Activated naive CD4-positive, alpha-beta T cell treated with anti-CD3 and anti-CD28 coated beads, Interleukin-2, amount 50 U/mL, for 24 hours (primary cell): Measurements from ENCODE around the gene PPP2R3B.
A peak's percentile ranks its signal among the peaks of the same experiment; 100 is the strongest.
"Not testable (repeated sequence)": the region's sequence is repeated elsewhere in the genome, so short reads cannot be mapped to it uniquely, and the experiment has no call there.

ENCODE experiments used
- H3K27ac Mint-ChIP-seq: one replicate; pipeline ENCODE4 v1.8.0; 2021; ENCODE audit warnings: mild to moderate bottlenecking, mixed read lengths
- H3K27me3 Mint-ChIP-seq: one replicate; pipeline ENCODE4 v1.8.0; 2021; ENCODE audit warnings: mixed read lengths
- H3K36me3 Mint-ChIP-seq: one replicate; pipeline ENCODE4 v1.8.0; 2021; ENCODE audit warnings: mixed read lengths
- H3K4me1 Mint-ChIP-seq: one replicate; pipeline ENCODE4 v1.8.0; 2021; ENCODE audit warnings: mixed read lengths
- H3K4me3 Mint-ChIP-seq: one replicate; pipeline ENCODE4 v1.8.0; 2021; ENCODE audit warnings: mild to moderate bottlenecking, mixed read lengths
- H3K9me3 Mint-ChIP-seq: one replicate; pipeline ENCODE4 v1.8.0; 2021; ENCODE audit warnings: mixed read lengths

Gene PPP2R3B, protein sequence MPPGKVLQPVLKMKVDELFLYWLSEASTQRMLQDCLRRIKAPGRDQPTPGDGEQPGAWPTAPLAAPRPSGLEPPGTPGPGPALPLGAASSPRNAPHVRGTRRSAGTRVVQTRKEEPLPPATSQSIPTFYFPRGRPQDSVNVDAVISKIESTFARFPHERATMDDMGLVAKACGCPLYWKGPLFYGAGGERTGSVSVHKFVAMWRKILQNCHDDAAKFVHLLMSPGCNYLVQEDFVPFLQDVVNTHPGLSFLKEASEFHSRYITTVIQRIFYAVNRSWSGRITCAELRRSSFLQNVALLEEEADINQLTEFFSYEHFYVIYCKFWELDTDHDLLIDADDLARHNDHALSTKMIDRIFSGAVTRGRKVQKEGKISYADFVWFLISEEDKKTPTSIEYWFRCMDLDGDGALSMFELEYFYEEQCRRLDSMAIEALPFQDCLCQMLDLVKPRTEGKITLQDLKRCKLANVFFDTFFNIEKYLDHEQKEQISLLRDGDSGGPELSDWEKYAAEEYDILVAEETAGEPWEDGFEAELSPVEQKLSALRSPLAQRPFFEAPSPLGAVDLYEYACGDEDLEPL

GRCh38 chrX:386768-387575 lies at the start of gene PPP2R3B:
TSS of gene PPP2R3B (minus strand) at chrX:386907. CDS start at chrX:386691, 216 bp downstream.
- Mint-ChIP-seq H3K4me3 (peak within 1 kb of the TSS; percentile 86), H3K36me3 (no peaks in the 10 kb centered on the region), H3K27me3 (no peaks in the 10 kb centered on the region), H3K27ac (peak within 1 kb of the TSS; percentile 97), H3K9me3 (no peaks in the 10 kb centered on the region), H3K4me1 (peaks cover 5% of the 10 kb centered on the region)

GRCh38 chrX:435536-436122 lies 48.9 kb upstream of the PPP2R3B start:
- H3K27ac Mint-ChIP-seq = no peak overlapping the region
- no peaks in the 10 kb centered on the region for H3K4me1 Mint-ChIP-seq
- no peak overlapping the region for H3K4me3 Mint-ChIP-seq
- no peaks in the 10 kb centered on the region for H3K9me3 Mint-ChIP-seq
- H3K27me3 Mint-ChIP-seq = no peaks in the 10 kb centered on the region
- peaks cover 1% of the 10 kb centered on the region for H3K36me3 Mint-ChIP-seq

DNA sequence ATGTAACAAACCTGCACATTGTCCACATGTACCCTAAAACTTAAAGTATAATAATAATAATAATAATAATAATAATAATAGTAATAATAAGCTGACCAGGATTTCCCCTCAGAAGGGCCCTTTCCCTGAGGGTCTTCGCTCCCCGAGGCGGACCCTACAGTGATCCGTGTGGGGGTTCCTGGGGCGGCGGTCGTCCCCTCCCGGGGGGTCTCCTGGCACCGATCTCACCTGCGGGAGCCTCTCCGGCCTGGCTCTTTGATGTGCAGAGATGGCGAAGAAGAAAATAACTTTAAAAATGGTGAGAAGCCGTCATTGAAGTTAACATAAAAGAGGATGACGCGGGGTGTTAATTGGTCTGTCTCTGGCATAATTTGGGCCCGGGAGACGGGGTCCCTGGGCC lies 48.2 kb upstream of the PPP2R3B start:
- Mint-ChIP-seq H3K27ac (no peak overlapping the region), H3K36me3 (peaks cover 1% of the 10 kb centered on the region), H3K9me3 (no peaks in the 10 kb centered on the region), H3K27me3 (peaks cover 2% of the 10 kb centered on the region), H3K4me1 (no peaks in the 10 kb centered on the region), H3K4me3 (no peak overlapping the region)

GRCh38 chrX:433771-434170 lies 47.1 kb upstream of the PPP2R3B start:
- H3K9me3 Mint-ChIP-seq = no peaks in the 10 kb centered on the region
- peaks cover 7% of the 10 kb centered on the region for H3K27me3 Mint-ChIP-seq
- H3K36me3 Mint-ChIP-seq = peaks cover 1% of the 10 kb centered on the region
- no peak overlapping the region for H3K4me3 Mint-ChIP-seq
- H3K4me1 Mint-ChIP-seq = peaks cover 2% of the 10 kb centered on the region
- H3K27ac Mint-ChIP-seq = no peak overlapping the region

DNA sequence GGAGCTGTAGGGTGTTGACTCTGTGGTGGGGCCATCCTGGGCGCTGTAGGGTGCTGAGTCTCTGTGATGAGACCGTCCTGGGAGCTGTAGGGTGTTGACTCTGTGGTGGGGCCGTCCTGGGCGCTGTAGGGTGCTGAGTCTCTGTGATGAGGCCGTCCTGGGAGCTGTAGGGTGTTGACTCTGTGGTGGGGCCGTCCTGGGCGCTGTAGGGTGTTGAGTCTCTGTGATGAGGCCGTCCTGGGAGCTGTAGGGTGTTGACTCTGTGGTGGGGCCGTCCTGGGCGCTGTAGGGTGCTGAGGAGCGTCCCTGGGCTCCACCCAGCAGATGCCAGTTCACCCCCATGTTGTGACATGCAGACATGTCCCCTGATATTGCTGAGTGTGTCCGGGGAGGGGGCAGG lies 46.0 kb upstream of the PPP2R3B start:
- H3K4me3 Mint-ChIP-seq = not testable (repeated sequence)

GRCh38 chrX:431492-432111 lies 44.9 kb upstream of the PPP2R3B start:
- peaks cover 8% of the 10 kb centered on the region for H3K4me1 Mint-ChIP-seq
- peaks cover 12% of the 10 kb centered on the region for H3K27me3 Mint-ChIP-seq
- H3K9me3 Mint-ChIP-seq = no peaks in the 10 kb centered on the region
- peaks cover 1% of the 10 kb centered on the region for H3K36me3 Mint-ChIP-seq
- no peak overlapping the region for H3K4me3 Mint-ChIP-seq
- no peak overlapping the region for H3K27ac Mint-ChIP-seq

More for the DNA sequence above, 46.0 kb upstream of the PPP2R3B start:
- H3K36me3 Mint-ChIP-seq, H3K4me1 Mint-ChIP-seq, H3K9me3 Mint-ChIP-seq, H3K27ac Mint-ChIP-seq: not testable (repeated sequence)
- H3K27me3 Mint-ChIP-seq = peaks cover 12% of the 10 kb centered on the region

DNA sequence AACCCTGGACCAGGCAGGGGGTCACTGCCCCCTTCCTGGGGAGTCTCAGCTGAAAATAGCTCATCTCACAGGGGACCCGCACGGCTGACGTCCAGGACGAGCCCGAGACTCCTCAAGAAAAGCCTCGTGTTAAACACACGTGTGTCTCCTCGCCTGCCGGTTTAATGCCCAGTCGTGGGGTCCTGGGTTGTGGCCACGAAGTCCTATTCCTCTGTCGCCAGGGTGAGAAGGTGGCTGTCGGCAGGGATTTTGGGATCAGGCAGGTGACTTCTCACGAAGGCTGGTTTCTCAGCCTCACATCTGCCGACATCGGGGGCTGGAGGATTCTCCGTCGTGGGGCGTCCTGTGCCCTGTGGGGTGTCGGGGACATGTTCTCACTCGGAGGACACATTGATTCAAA lies 44.3 kb upstream of the PPP2R3B start:
- Mint-ChIP-seq H3K4me1 (peaks cover 8% of the 10 kb centered on the region), H3K9me3 (no peaks in the 10 kb centered on the region), H3K27ac (no peak overlapping the region), H3K36me3 (no peaks in the 10 kb centered on the region), H3K27me3 (peaks cover 12% of the 10 kb centered on the region), H3K4me3 (no peak overlapping the region)

DNA sequence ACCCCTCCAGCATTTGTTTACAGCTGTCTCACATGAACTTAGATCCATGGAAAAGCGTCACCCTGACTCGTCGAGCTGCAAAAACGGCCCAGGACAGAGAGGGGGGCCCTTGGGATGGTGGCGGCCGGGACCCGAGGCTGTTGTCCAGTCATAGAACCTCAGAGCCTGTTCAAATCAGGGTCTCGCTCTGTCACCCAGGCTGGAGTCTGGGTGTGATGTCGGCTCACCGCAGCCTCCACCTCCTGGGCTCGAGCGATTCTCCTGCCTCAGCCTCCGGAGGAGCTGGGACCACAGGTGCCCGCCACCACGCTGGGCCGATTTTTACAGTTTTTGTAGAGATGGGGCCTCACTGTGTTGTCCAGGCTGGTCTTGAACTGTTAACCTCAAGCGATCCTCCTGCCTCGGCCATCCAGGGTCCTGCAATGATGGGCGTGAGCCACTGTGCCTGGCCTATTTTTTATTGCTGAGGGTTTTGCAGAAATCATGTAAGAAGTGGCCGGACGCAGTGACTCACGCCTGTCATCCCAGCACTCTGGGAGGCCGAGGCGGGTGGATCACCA lies 42.6 kb upstream of the PPP2R3B start:
- Mint-ChIP-seq H3K4me3 (peak overlapping the region; percentile 59), H3K9me3 (no peaks in the 10 kb centered on the region), H3K27ac (no peak overlapping the region), H3K36me3 (no peaks in the 10 kb centered on the region), H3K4me1 (peaks cover 8% of the 10 kb centered on the region), H3K27me3 (peaks cover 12% of the 10 kb centered on the region)

DNA sequence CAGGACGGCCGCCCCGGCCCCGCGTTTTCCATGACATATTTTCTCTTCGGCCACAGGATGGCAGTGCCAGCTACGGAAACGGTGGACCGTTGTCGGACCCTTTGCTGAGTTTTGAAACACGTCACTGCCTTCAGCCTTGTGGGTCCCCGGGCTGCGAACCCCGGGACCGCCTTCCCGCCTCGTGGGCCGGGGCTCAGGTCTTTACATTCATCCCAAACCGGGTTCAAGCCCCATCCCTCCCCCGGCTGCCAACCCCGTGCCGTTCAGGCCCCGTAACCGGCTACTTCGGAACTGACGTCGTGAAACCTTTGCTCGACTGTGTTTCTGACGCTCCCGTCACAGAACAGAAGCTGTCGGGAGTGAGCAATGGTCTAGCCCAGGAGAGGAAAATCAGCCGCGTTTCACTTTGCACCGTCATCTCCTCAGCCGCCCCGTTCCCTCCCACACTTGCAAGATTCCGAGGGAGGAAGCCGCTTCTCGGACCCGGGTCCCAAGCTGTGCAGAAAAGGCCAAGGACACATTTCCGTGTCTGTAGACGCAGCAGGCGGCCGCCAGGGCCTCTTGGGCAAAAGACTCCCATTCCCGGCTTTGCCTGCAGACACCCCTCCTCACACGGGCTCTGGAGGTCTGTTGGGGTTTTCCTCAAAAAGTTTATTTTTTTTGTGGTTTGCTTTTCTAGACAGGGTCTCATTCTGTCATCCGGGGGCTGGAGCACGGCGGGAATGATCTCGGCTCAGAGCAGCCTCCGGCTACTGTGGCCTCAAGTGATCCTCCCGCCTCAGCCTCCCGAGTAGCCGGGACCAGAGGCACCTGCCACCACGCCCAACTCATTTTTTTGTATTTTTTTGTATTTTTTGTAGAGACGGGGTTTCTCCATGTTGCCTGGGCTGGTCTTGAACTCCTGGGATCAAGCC lies 41.4 kb upstream of the PPP2R3B start:
- Mint-ChIP-seq H3K27ac (no peak overlapping the region), H3K4me1 (peaks cover 8% of the 10 kb centered on the region), H3K27me3 (peaks cover 12% of the 10 kb centered on the region), H3K36me3 (no peaks in the 10 kb centered on the region), H3K4me3 (peak overlapping the region; percentile 54), H3K9me3 (no peaks in the 10 kb centered on the region)

- Mint-ChIP-seq H3K4me3 (peak overlapping the region; percentile 33), H3K27ac (no peak overlapping the region), H3K4me1 (peaks cover 8% of the 10 kb centered on the region), H3K9me3 (no peaks in the 10 kb centered on the region), H3K36me3 (no peaks in the 10 kb centered on the region), H3K27me3 (peaks cover 12% of the 10 kb centered on the region)
Measured at GRCh38 chrX:426881-427280, 40.2 kb upstream of the PPP2R3B start.

DNA sequence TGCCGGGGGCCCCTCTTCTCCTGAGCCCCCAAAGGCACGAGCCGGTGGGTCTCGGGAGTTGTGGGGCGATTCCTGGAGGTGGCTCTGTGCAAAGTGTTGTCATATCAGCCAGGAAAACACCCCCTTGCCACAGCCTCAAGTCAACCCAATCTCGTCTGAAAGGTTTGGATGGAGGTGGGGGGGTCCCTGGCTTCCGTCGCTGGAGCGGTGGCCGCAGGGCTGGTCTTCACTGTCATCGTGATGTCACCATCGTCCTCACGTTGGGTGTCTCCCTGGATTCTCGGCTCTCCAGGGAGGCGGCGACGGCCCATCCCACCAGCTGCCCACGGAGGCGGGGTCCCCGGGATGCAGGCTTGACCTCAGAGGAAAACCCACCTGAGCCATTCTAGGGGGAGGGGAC lies 38.3 kb upstream of the PPP2R3B start:
- no peaks in the 10 kb centered on the region for H3K9me3 Mint-ChIP-seq
- H3K27me3 Mint-ChIP-seq = peaks cover 10% of the 10 kb centered on the region
- no peaks in the 10 kb centered on the region for H3K36me3 Mint-ChIP-seq
- H3K4me3 Mint-ChIP-seq = no peak overlapping the region
- no peak overlapping the region for H3K27ac Mint-ChIP-seq
- H3K4me1 Mint-ChIP-seq = peaks cover 8% of the 10 kb centered on the region

GRCh38 chrX:421646-422391 lies 35.1 kb upstream of the PPP2R3B start:
- H3K4me3 Mint-ChIP-seq = no peak overlapping the region
- H3K27ac Mint-ChIP-seq = no peak overlapping the region
- H3K27me3 Mint-ChIP-seq = no peaks in the 10 kb centered on the region
- H3K9me3 Mint-ChIP-seq = no peaks in the 10 kb centered on the region
- no peaks in the 10 kb centered on the region for H3K36me3 Mint-ChIP-seq
- no peaks in the 10 kb centered on the region for H3K4me1 Mint-ChIP-seq

DNA sequence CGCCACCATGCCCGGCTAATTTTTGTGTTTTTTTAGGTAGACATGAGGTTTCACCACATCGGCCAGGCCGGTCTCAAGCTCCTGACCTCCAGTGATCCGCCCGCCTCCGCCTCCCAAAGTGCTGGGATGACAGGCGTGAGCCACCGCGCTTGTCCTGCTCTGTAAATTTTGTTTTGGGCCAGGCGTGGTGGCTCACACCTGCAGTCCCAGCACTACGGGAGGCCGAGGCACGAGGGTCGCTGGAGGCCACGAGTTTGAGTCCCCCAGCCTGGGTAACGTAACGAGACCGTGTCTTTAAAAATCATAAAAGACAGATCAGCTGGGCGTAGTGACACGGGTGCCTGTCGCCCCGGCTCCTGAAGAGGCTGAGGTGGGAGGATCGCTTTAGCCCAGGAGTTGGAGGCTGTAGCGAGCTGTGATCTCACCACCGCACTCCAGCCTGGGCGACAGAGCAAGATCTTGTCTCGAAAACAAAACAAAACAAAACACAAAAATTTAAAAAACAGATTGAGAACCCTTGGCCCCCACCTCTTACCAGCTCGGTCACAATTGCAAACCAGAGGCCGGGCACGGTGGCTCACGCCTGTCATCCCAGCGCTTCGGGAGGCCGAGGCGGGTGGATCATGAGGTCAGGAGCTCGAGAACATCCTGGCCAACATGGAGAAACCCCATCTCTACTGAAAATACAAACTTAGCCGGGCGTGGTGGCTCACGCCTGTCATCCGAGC lies 34.0 kb upstream of the PPP2R3B start:
- Mint-ChIP-seq H3K36me3 (no peaks in the 10 kb centered on the region), H3K27me3 (no peaks in the 10 kb centered on the region), H3K9me3 (no peaks in the 10 kb centered on the region), H3K4me1 (no peaks in the 10 kb centered on the region), H3K27ac (no peak overlapping the region), H3K4me3 (no peak overlapping the region)
